ENCODE results near the gene C19orf33. TPM values are rescaled to one million over a fixed set of nuclear protein-coding genes. Genes with fewer than 3 reads are reported as not detected.

Gene C19orf33
- total and polyA plus RNA-seq, 10 donors = 3.2 to 53.6 (median 5.3) TPM; not detected in 2

- TF ChIP-seq POLR2AphosphoS5 (IDR thresholded peaks at IDR 0.05) (peak; percentile 64 to 80 (median 78)), POLR2A (IDR thresholded peaks at IDR 0.05) (no peak)
- peak overlapping the region in 7 of 8 donors; percentile 84 to 93 (median 86) for H3K27ac ChIP-seq
- intact Hi-C loops (cut with DNase I; ENCODE audit: low total_unique reads) = no loop called here
- H3K4me3 ChIP-seq = peak overlapping the region in 5 of 8 donors; percentile 64 to 74 (median 69)
- H3K4me1 ChIP-seq = peaks cover 26 to 79% (median 63%) of the 10 kb centered on the region in 6 donors
- H3K36me3 ChIP-seq = peaks cover 0 to 41% (median 18%) of the 10 kb centered on the region in 6 donors
- DNase-seq = no peak
- H3K9me3 ChIP-seq = no peaks in the 10 kb centered on the region
- no peaks in the 10 kb centered on the region for H3K27me3 ChIP-seq (replicated peaks in 1 of 7)
- WGBS, 5 donors = 54 to 73% (median 68%) methylated on average over 9 to 11 of the region's 11 CpGs
Measured at GRCh38 chr19:38321646-38322196, 17.7 kb downstream of the C19orf33 start.

GRCh38 chr19:38323291-38323690 is 19.2 kb downstream of the C19orf33 start:
- Histone ChIP-seq H3K4me1 (peaks cover 18 to 63% (median 50%) of the 10 kb centered on the region in 6 donors), H3K36me3 (peaks cover 5 to 57% (median 34%) of the 10 kb centered on the region in 6 donors), H3K27ac (peak overlapping the region in 6 of 8 donors; percentile 16 to 93 (median 86)), H3K27me3 (replicated peaks in 1 of 7) (no peaks in the 10 kb centered on the region), H3K9me3 (no peaks in the 10 kb centered on the region), H3K4me3 (no peak overlapping the region)
- WGBS, 5 donors = 53 to 67% (median 63%) methylated on average over 7 of the region's 7 CpGs
- TF ChIP-seq CTCF (IDR thresholded peaks at IDR 0.05 in 8 of 11, conservative IDR thresholded peaks at IDR 0.05 in 3 of 11) (no peak), POLR2AphosphoS5 (IDR thresholded peaks at IDR 0.05) (peak in 1 of 3 donors; percentile 24), POLR2A (IDR thresholded peaks at IDR 0.05) (no peak)
- intact Hi-C loops (cut with DNase I; ENCODE audit: low total_unique reads) = no loop called here
- no peak for DNase-seq

GRCh38 chr19:38324431-38324830 is 20.4 kb downstream of the C19orf33 start:
- no peak for TF ChIP-seq POLR2A (IDR thresholded peaks at IDR 0.05)
- no peak for TF ChIP-seq POLR2AphosphoS5 (IDR thresholded peaks at IDR 0.05)
- no peak for TF ChIP-seq CTCF (IDR thresholded peaks at IDR 0.05 in 8 of 11, conservative IDR thresholded peaks at IDR 0.05 in 3 of 11)
- Histone ChIP-seq H3K36me3 (peaks cover 5 to 68% (median 36%) of the 10 kb centered on the region in 6 donors), H3K4me1 (peaks cover 9 to 51% (median 39%) of the 10 kb centered on the region in 6 donors), H3K27ac (no peak overlapping the region), H3K9me3 (no peaks in the 10 kb centered on the region), H3K4me3 (no peak overlapping the region), H3K27me3 (replicated peaks in 1 of 7) (no peaks in the 10 kb centered on the region)
- WGBS, 5 donors = 85 to 97% (median 94%) methylated on average over 4 of the region's 4 CpGs
- intact Hi-C loops (cut with DNase I; ENCODE audit: low total_unique reads) = no loop called here
- DNase-seq = no peak

- intact Hi-C loops (cut with DNase I; ENCODE audit: low total_unique reads) = no loop called here
- Histone ChIP-seq H3K4me3 (no peak overlapping the region), H3K27me3 (replicated peaks in 1 of 7) (no peaks in the 10 kb centered on the region), H3K4me1 (peaks cover 0 to 30% (median 21%) of the 10 kb centered on the region in 6 donors), H3K9me3 (no peaks in the 10 kb centered on the region), H3K36me3 (peaks cover 5 to 83% (median 36%) of the 10 kb centered on the region in 6 donors), H3K27ac (no peak overlapping the region)
- WGBS, 5 donors = 94 to 98% (median 95%) methylated on average over 8 to 22 of the region's 22 CpGs
- no peak for DNase-seq
- TF ChIP-seq POLR2AphosphoS5 (IDR thresholded peaks at IDR 0.05) (no peak), CTCF (IDR thresholded peaks at IDR 0.05 in 8 of 11, conservative IDR thresholded peaks at IDR 0.05 in 3 of 11) (no peak), POLR2A (IDR thresholded peaks at IDR 0.05) (no peak)
Measured at GRCh38 chr19:38326591-38326990, 22.5 kb downstream of the C19orf33 start.

Data from spleen (tissue), 11 donors.